Ishikawa (cell line): ENCODE results near the gene XXYLT1.

Experiments
- EP300 ChIP-seq: IDR thresholded peaks from 2 replicates; pipeline ENCODE4 v1.6.1; 2012; ENCODE audit warnings: borderline replicate concordance
- FOXM1 ChIP-seq: IDR thresholded peaks from 2 replicates; pipeline ENCODE4 v1.6.1; 2012; ENCODE audit warnings: low read depth, borderline replicate concordance
- MAX ChIP-seq: IDR thresholded peaks from 2 replicates; pipeline ENCODE4 v1.6.1; 2012
- RAD21 ChIP-seq: IDR thresholded peaks from 2 replicates; pipeline ENCODE4 v1.6.1; 2012; ENCODE audit warnings: low read depth
- TCF12 ChIP-seq: IDR thresholded peaks from 2 replicates; pipeline ENCODE4 v1.6.1; 2012; ENCODE audit warnings: low read depth
- ZBTB7A ChIP-seq: IDR thresholded peaks from 2 replicates; pipeline ENCODE4 v1.6.1; 2012; ENCODE audit warnings: low read depth
- TF ChIP-seq, protein P1 (sequence below): IDR thresholded peaks from 2 replicates; pipeline ENCODE4 v1.6.1; 2012; ENCODE audit warnings: low read depth, mild to moderate bottlenecking

DNA sequence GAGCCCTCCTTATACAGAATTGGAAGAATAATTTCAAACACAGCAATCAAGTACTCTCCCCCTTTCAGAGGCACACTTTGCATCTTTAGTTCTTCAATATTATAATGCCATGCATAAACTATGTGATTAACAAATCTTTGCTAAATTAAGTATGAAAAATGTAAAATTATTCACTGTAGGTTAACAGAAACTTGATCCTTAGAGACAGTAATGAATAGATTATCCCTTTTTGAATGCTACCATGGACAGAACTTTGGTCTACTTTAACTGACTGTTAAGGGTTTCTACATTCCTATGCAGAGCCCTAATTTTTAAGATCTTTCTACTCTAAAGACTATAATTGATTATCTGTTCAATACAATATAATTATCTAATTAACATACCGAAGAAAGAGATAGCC lies 25.7 kb upstream of the XXYLT1 start:
- TF ChIP-seq FOXM1: no peak
- TF ChIP-seq, protein P1, sequence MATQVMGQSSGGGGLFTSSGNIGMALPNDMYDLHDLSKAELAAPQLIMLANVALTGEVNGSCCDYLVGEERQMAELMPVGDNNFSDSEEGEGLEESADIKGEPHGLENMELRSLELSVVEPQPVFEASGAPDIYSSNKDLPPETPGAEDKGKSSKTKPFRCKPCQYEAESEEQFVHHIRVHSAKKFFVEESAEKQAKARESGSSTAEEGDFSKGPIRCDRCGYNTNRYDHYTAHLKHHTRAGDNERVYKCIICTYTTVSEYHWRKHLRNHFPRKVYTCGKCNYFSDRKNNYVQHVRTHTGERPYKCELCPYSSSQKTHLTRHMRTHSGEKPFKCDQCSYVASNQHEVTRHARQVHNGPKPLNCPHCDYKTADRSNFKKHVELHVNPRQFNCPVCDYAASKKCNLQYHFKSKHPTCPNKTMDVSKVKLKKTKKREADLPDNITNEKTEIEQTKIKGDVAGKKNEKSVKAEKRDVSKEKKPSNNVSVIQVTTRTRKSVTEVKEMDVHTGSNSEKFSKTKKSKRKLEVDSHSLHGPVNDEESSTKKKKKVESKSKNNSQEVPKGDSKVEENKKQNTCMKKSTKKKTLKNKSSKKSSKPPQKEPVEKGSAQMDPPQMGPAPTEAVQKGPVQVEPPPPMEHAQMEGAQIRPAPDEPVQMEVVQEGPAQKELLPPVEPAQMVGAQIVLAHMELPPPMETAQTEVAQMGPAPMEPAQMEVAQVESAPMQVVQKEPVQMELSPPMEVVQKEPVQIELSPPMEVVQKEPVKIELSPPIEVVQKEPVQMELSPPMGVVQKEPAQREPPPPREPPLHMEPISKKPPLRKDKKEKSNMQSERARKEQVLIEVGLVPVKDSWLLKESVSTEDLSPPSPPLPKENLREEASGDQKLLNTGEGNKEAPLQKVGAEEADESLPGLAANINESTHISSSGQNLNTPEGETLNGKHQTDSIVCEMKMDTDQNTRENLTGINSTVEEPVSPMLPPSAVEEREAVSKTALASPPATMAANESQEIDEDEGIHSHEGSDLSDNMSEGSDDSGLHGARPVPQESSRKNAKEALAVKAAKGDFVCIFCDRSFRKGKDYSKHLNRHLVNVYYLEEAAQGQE: peak; percentile 49; the same call in 1 of the 2 replicates
- no peak for TF ChIP-seq TCF12
- no peak for TF ChIP-seq RAD21
- no peak for TF ChIP-seq EP300
- TF ChIP-seq MAX: no peak
- TF ChIP-seq ZBTB7A: no peak
